Measurements from ENCODE around the gene ZNF283. TPM values are rescaled to one million over a fixed set of nuclear protein-coding genes. Genes with fewer than 3 reads are reported as not detected.

Gene ZNF283
- total and polyA plus RNA-seq, 2 donors from 2014 or later = 3.3 to 12.7 TPM

DNA sequence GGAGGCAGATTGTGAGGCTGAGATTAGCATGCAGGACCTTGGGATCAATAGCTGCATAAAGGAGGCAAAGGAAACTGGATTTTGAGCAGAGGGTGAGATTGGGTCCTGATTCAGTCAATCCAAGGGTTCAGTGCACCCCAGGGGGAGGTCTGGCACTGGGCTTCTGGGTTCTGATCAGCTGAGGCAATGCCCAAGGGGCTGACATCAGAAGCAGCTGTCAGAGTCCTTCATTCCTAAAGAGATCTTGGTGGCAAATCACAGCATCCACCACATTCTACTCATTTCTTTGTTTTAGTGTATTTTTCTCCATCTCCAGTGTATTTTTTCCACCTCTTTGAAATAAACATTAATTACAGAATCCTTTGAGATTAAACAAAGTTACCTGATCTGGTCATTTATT lies 19.5 kb upstream of the ZNF283 start:
- Histone ChIP-seq H3K4me3 (ENCODE audit: low read length in 3 of 3) (no peak overlapping the region), H3K27ac (ENCODE audit: low read depth in 2 of 2, low read length in 2 of 2) (no peak overlapping the region), H3K36me3 (ENCODE audit: control insufficient read depth in 2 of 3, insufficient read depth in 3 of 3, low read length in 3 of 3) (no peaks in the 10 kb centered on the region), H3K4me1 (ENCODE audit: control insufficient read depth in 2 of 3, insufficient read depth in 2 of 3, low read depth in 1 of 3, low read length in 3 of 3) (no peaks in the 10 kb centered on the region), H3K27me3 (ENCODE audit: control insufficient read depth, insufficient read depth, low read length) (no peaks in the 10 kb centered on the region), H3K9me3 (ENCODE audit: control insufficient read depth in 2 of 3, insufficient read depth in 1 of 3, low read length in 3 of 3) (no peaks in the 10 kb centered on the region), H3K9ac (ENCODE audit: low read length in 3 of 3) (no peak overlapping the region)
- TF ChIP-seq, protein P1, sequence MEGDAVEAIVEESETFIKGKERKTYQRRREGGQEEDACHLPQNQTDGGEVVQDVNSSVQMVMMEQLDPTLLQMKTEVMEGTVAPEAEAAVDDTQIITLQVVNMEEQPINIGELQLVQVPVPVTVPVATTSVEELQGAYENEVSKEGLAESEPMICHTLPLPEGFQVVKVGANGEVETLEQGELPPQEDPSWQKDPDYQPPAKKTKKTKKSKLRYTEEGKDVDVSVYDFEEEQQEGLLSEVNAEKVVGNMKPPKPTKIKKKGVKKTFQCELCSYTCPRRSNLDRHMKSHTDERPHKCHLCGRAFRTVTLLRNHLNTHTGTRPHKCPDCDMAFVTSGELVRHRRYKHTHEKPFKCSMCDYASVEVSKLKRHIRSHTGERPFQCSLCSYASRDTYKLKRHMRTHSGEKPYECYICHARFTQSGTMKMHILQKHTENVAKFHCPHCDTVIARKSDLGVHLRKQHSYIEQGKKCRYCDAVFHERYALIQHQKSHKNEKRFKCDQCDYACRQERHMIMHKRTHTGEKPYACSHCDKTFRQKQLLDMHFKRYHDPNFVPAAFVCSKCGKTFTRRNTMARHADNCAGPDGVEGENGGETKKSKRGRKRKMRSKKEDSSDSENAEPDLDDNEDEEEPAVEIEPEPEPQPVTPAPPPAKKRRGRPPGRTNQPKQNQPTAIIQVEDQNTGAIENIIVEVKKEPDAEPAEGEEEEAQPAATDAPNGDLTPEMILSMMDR (IDR thresholded peaks at IDR 0.05; ENCODE audit: borderline replicate concordance, extremely low read depth, insufficient read depth) = no peak
- DNase-seq (no peak), FAIRE-seq (no peak)
- intact Hi-C loops (cut with DNase I) = no loop called here

- Histone ChIP-seq H3K9ac (ENCODE audit: low read length in 3 of 3) (no peak overlapping the region), H3K27ac (ENCODE audit: low read depth in 2 of 2, low read length in 2 of 2) (no peak overlapping the region), H3K4me1 (ENCODE audit: control insufficient read depth in 2 of 3, insufficient read depth in 2 of 3, low read depth in 1 of 3, low read length in 3 of 3) (no peaks in the 10 kb centered on the region), H3K27me3 (ENCODE audit: control insufficient read depth, insufficient read depth, low read length) (no peaks in the 10 kb centered on the region), H3K4me3 (ENCODE audit: low read length in 3 of 3) (no peak overlapping the region), H3K9me3 (ENCODE audit: control insufficient read depth in 2 of 3, insufficient read depth in 1 of 3, low read length in 3 of 3) (no peaks in the 10 kb centered on the region), H3K36me3 (ENCODE audit: control insufficient read depth in 2 of 3, insufficient read depth in 3 of 3, low read length in 3 of 3) (no peaks in the 10 kb centered on the region)
- intact Hi-C loops (cut with DNase I) = no loop called here
- FAIRE-seq (peak; percentile 56), DNase-seq (peak in 1 of 5 donors; percentile 36)
- TF ChIP-seq, protein P1 (IDR thresholded peaks at IDR 0.05; ENCODE audit: borderline replicate concordance, extremely low read depth, insufficient read depth) = peak; percentile 46
Measured at GRCh38 chr19:43809762-43810696, 17.1 kb upstream of the ZNF283 start.

- TF ChIP-seq, protein P1 (IDR thresholded peaks at IDR 0.05; ENCODE audit: borderline replicate concordance, extremely low read depth, insufficient read depth) = no peak
- H3K4me1 ChIP-seq (ENCODE audit: control insufficient read depth in 2 of 3, insufficient read depth in 2 of 3, low read depth in 1 of 3, low read length in 3 of 3) = no peaks in the 10 kb centered on the region
- no peaks in the 10 kb centered on the region for H3K36me3 ChIP-seq (ENCODE audit: control insufficient read depth in 2 of 3, insufficient read depth in 3 of 3, low read length in 3 of 3)
- no peak for DNase-seq
- H3K4me3 ChIP-seq (ENCODE audit: low read length in 3 of 3) = no peak overlapping the region
- no peak for FAIRE-seq
- intact Hi-C loops (cut with DNase I) = no loop called here
- no peaks in the 10 kb centered on the region for H3K27me3 ChIP-seq (ENCODE audit: control insufficient read depth, insufficient read depth, low read length)
- H3K9me3 ChIP-seq (ENCODE audit: control insufficient read depth in 2 of 3, insufficient read depth in 1 of 3, low read length in 3 of 3) = no peaks in the 10 kb centered on the region
- no peak overlapping the region for H3K9ac ChIP-seq (ENCODE audit: low read length in 3 of 3)
- no peak overlapping the region for H3K27ac ChIP-seq (ENCODE audit: low read depth in 2 of 2, low read length in 2 of 2)
Measured at GRCh38 chr19:43811837-43812236, 15.3 kb upstream of the ZNF283 start.
